ENCODE results near the gene FILIP1.
A peak's percentile ranks its signal among the peaks of the same experiment; 100 is the strongest.

Gene FILIP1

DNA sequence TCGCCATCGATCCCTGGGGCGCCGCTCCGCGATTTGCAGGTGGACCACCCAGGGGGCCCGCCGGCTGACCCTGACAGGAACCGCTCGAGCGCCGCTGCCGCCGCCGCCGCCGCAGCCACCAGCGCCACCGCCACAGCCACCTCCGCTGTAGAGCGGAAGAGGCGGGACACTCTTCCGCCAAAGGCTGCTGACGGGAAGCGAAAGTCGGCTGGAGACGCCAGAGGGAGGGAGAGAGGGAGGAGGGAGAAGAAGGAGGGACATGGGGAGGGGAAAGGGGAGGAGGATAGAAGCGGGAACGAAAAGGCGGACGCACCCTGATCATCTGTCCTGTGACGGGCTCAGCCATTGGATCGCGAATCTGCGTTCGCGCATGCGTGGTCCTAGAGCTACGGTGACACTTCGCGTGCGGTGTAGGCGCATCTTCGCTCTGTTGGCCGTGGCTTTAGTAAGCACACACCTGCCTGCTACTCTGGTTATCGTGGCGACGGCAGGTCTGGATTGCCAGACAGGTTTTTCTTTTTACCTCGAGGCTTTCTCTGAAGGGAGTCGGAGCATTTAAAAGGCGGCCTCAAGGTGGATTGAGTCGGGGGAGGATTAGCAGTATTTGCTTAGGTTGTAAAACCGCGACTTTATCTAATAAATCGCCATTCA, 208.8 kb downstream of the FILIP1 start, which contains the start of gene TMEM30A:
Gene TMEM30A, minus strand, starts transcription at position 161 of the 651 bp plus-strand sequence. Its CDS starts 154 bp downstream, at position 7.
- TF ChIP-seq POLR2A (IDR thresholded peaks at IDR 0.05; ENCODE audit: extremely low read depth, insufficient read length) = peak; percentile 88
- 0 out of 2 replicates have a peak, but pooled peaks have one; percentile 48 for TF ChIP-seq MYC (IDR thresholded peaks at IDR 0.05; ENCODE audit: low read depth, low read length)
- TF ChIP-seq, protein P1, sequence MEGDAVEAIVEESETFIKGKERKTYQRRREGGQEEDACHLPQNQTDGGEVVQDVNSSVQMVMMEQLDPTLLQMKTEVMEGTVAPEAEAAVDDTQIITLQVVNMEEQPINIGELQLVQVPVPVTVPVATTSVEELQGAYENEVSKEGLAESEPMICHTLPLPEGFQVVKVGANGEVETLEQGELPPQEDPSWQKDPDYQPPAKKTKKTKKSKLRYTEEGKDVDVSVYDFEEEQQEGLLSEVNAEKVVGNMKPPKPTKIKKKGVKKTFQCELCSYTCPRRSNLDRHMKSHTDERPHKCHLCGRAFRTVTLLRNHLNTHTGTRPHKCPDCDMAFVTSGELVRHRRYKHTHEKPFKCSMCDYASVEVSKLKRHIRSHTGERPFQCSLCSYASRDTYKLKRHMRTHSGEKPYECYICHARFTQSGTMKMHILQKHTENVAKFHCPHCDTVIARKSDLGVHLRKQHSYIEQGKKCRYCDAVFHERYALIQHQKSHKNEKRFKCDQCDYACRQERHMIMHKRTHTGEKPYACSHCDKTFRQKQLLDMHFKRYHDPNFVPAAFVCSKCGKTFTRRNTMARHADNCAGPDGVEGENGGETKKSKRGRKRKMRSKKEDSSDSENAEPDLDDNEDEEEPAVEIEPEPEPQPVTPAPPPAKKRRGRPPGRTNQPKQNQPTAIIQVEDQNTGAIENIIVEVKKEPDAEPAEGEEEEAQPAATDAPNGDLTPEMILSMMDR (IDR thresholded peaks at IDR 0.05; ENCODE audit: low read depth, low read length) = no peak
- TF ChIP-seq, protein P2, sequence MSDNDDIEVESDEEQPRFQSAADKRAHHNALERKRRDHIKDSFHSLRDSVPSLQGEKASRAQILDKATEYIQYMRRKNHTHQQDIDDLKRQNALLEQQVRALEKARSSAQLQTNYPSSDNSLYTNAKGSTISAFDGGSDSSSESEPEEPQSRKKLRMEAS (IDR thresholded peaks at IDR 0.05; ENCODE audit: low read depth, low read length) = peak; percentile 81; the same call in 1 of the 2 replicates
- peak within 1 kb of the TSS; percentile 96 for H3K4me3 ChIP-seq (ENCODE audit: low read depth, low read length)
- peak; percentile 99 for DNase-seq (ENCODE audit: low read depth)

DNA sequence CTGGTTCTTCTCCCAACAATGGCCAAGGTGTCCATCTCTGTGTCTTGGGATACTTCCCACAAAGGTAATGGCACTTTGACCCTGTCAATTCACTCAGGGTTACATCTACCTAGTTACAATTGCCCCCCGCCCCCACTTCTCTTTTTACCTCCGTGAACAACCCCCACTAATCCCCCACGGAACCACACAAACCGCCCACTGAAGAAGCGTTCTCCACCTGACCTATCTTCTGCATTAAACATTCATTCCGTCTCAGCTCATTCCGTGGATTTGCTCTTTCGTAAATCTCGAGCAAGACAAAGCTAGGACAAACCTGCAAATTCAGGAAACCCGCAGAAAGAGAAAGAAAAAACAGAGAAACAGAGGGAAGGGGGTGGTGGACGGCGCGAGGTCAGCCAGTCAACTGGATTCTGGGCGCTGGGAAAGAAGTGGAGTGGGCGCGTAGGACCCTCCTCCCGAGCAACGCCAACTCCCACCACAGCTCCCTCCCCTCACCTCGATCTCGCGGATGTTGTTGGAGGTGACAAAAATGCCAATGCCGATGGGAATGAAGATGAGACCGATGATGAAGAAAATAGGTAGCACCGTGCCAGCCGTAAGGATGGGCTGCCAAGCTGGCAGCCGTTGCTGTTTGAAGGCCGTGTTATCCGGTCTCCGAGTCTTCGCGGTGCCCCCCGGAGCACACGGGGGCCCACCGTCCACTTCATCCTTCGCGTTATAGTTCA, 209.5 kb downstream of the FILIP1 start:
- TF ChIP-seq POLR2A (IDR thresholded peaks at IDR 0.05; ENCODE audit: extremely low read depth, insufficient read length) = no peak
- TF ChIP-seq, protein P2 (IDR thresholded peaks at IDR 0.05; ENCODE audit: low read depth, low read length) = no peak
- no peak for TF ChIP-seq MYC (IDR thresholded peaks at IDR 0.05; ENCODE audit: low read depth, low read length)
- TF ChIP-seq, protein P1 (IDR thresholded peaks at IDR 0.05; ENCODE audit: low read depth, low read length) = no peak
- DNase-seq (ENCODE audit: low read depth) = peak; percentile 33

DNA sequence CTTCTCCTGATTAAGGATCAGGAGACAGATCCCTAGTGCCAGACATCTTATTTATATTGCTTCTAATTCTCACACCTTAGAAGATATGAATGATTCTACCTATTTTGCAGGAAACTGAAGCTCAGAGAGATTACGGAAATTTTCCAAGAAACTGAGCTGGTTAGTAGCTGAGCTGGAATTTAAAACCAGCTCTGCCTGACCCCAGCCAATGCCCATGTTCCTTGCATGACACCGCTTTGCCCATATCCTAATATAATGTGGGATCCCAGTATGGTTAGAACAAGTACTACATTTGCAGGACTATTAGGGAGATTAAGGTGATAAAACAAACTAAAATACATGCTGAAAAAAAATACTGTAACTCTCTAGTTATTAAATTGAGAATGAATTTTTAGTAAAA, 210.9 kb downstream of the FILIP1 start:
- no peak for TF ChIP-seq MYC (IDR thresholded peaks at IDR 0.05; ENCODE audit: low read depth, low read length)
- no peak for TF ChIP-seq POLR2A (IDR thresholded peaks at IDR 0.05; ENCODE audit: extremely low read depth, insufficient read length)
- TF ChIP-seq, protein P1 (IDR thresholded peaks at IDR 0.05; ENCODE audit: low read depth, low read length) = no peak
- TF ChIP-seq, protein P2 (IDR thresholded peaks at IDR 0.05; ENCODE audit: low read depth, low read length) = no peak
- peak overlapping the region; percentile 93 for H3K4me3 ChIP-seq (ENCODE audit: low read depth, low read length)
- DNase-seq (ENCODE audit: low read depth) = no peak

More for the DNA sequence above, 209.5 kb downstream of the FILIP1 start:
- H3K4me3 ChIP-seq (ENCODE audit: low read depth, low read length) = peak overlapping the region; percentile 93

DNA sequence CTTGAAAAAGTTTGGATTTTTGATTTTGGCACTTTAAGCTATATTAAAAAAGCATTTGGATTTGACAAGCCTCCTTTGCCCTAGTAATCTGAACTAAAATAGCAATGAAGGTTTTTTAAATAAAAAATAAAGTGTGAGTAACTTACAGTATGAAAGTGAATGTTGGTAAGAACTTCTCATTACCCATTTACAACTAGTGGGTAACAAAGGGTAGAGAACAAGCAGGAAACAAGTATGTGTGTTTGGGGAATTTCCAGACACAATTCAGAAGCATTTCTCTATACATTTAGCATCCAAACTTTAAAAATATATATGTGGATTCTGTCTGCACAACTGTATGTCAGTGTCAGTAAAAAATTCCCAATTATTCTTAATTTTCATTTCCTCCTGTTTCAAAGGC, 211.9 kb downstream of the FILIP1 start:
- peak overlapping the region; percentile 93 for H3K4me3 ChIP-seq (ENCODE audit: low read depth, low read length)
- TF ChIP-seq POLR2A (IDR thresholded peaks at IDR 0.05; ENCODE audit: extremely low read depth, insufficient read length) (no peak), MYC (IDR thresholded peaks at IDR 0.05; ENCODE audit: low read depth, low read length) (no peak)
- TF ChIP-seq, protein P2 (IDR thresholded peaks at IDR 0.05; ENCODE audit: low read depth, low read length) = no peak
- TF ChIP-seq, protein P1 (IDR thresholded peaks at IDR 0.05; ENCODE audit: low read depth, low read length) = no peak
- DNase-seq (ENCODE audit: low read depth) = no peak

DNA sequence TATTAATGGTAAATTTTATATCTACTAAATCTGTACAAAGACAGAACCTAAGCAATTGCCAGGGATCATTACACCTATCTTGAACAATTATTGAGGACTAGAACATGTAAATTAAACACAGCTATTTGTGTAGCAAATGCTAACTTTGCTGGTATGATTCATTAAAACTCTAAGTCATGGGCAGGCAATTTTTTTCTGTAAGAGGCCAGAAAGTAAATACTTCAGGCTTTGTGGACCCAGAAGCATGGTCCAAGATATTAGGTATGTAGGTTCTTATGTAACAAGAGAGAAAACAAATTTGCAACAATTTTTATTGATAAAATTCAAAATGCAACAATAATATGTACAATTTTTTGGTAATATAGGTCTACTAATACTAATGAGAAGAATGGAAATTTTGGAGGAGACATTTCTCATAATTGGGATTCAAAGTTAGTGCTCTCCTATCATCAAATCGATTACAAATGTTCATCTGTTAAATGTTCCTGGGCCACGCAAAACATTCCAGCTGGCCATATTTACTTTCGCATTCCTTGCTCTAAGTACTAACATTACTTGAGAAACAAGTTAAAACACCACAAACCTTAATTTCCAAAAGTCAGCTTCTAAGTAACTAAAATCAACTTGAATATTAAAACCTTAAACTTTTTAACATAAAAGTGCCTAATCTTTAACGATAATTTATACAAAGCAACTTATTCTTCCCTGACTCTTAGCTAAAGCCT, 213.3 kb downstream of the FILIP1 start:
- DNase-seq (ENCODE audit: low read depth) = no peak
- peak overlapping the region; percentile 93 for H3K4me3 ChIP-seq (ENCODE audit: low read depth, low read length)

More for the DNA sequence above, 213.3 kb downstream of the FILIP1 start:
- TF ChIP-seq, protein P2 (IDR thresholded peaks at IDR 0.05; ENCODE audit: low read depth, low read length) = no peak
- no peak for TF ChIP-seq POLR2A (IDR thresholded peaks at IDR 0.05; ENCODE audit: extremely low read depth, insufficient read length)
- TF ChIP-seq, protein P1 (IDR thresholded peaks at IDR 0.05; ENCODE audit: low read depth, low read length) = no peak
- no peak for TF ChIP-seq MYC (IDR thresholded peaks at IDR 0.05; ENCODE audit: low read depth, low read length)
